Transverse colon (tissue), 4 donors: Measurements from ENCODE around the gene GPR173. TPM values are rescaled to one million over a fixed set of nuclear protein-coding genes. Genes with fewer than 3 reads are reported as not detected.

Experiments
- DNase-seq: peaks from one replicate; pipeline ENCODE4 v3.0.0-alpha.2; 2019
- H3K27ac ChIP-seq, 4 donors: fragments of 200-600 bp; sonication (generic); 2 replicates each; pipeline ENCODE4 v1.5.1; 2016 to 2018; ENCODE audit warnings: inconsistent platforms in 4 of 4
- H3K27me3 ChIP-seq: fragments of 200-600 bp; sonication (generic); 2 replicates; pipeline ENCODE4 v1.5.1; 2017; ENCODE audit warnings: inconsistent platforms
- H3K36me3 ChIP-seq, 4 donors: fragments of 200-600 bp; sonication (generic); 2 replicates each; pipeline ENCODE4 v1.5.1; 2017 to 2019; ENCODE audit warnings: inconsistent platforms in 4 of 4
- H3K4me1 ChIP-seq, 4 donors: fragments of 200-600 bp; sonication (generic); 2 replicates each; pipeline ENCODE4 v1.5.1; 2017 to 2020; ENCODE audit warnings: inconsistent platforms in 4 of 4
- H3K4me3 ChIP-seq, 4 donors: fragments of 200-600 bp; sonication (generic); 1 replicate in 1 of 4; 2 replicates in 3 of 4; pipeline versions ENCODE4 v1.5.1 to v1.6.1; 2017 to 2019; ENCODE audit warnings: inconsistent platforms in 4 of 4
- H3K9me3 ChIP-seq, 2 donors: fragments of 200-600 bp; sonication (generic); 2 replicates each; pipeline ENCODE4 v1.5.1; 2017 to 2019; ENCODE audit warnings: inconsistent platforms in 2 of 2
- EP300 ChIP-seq: sonication (generic); formaldehyde crosslinking; IDR thresholded peaks from one replicate; pipeline ENCODE4 v1.6.1; 2017; ENCODE audit warnings: antibody characterized with exemption, low read depth
- POLR2A ChIP-seq: fragments of 450-650 bp; IDR thresholded peaks from one replicate; pipeline ENCODE4 v1.6.1; 2016; ENCODE audit warnings: antibody characterized with exemption, mild to moderate bottlenecking, moderate library complexity
- POLR2AphosphoS5 ChIP-seq, 3 donors: sonication (generic); formaldehyde crosslinking; IDR thresholded peaks; one replicate each; pipeline ENCODE4 v1.6.1; 2016; ENCODE audit warnings: antibody characterized with exemption in 3 of 3
- WGBS, 2 donors: methylation state at CpG; one replicate each; pipeline ENCODE4 v1.1.5; 2018; ENCODE audit warnings: low coverage in 1 of 2; 5-methylcytosine and 5-hydroxymethylcytosine counted together
- in situ Hi-C, 4 donors: fragments of 200-750 bp; cut with MboI; loops; one replicate each; pipeline versions ENCODE4 v1.15.0 to v1.15.1; 2017; ENCODE audit warnings: low sequenced_read_pairs in 3 of 4, low pct_ligation_motif_present in 1 of 4, low pct_unique_long_range_greater_than_20kb in 1 of 4
- intact Hi-C: fragments of 100-400 bp; cut with DNase I; formaldehyde crosslinking; loops from one replicate; pipeline ENCODE4 v1.15.1; 2023; ENCODE audit warnings: low total_unique reads
- total RNA-seq, 4 donors: library from RNA; depleted of rRNA; stranded (reverse); fragments of >200 nt; gene quantifications; one replicate each; pipeline ENCODE4 v1.1.0, GENCODE V29; 2016
- TF ChIP-seq, protein P1 (sequence below), 5 experiments: fragments of 200-600 bp in 3 of 5; fragments of 450-650 bp in 2 of 5; sonication (generic) in 3 of 5; IDR thresholded peaks; 1 replicate in 2 of 5; 2 replicates in 3 of 5; pipeline ENCODE4 v1.5.1; 2016 to 2017; ENCODE audit warnings: antibody characterized with exemption in 5 of 5, inconsistent platforms in 3 of 5, mild to moderate bottlenecking in 2 of 5, moderate library complexity in 1 of 5

GPR173 gene
- total RNA-seq, 4 donors from 2014 or later: 0.27 to 5.2 (median 1.1) TPM

DNA sequence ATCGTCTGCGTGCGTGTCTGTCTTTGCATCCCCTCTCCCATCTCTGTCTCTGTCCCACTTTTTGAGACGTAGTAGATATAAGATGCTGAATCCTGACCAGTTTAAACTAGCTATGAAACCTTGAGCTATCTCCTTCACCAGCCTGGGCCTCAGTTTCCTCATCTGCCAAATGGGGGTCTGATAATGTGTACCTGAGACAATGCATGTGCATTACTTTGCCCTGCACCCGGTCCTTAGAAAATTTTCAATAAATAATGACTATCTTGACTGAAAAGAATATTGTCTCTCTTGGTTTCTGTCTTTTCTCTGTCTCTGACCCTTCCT lies 46.0 kb downstream of the GPR173 start:
- Histone ChIP-seq H3K9me3 (no peaks in the 10 kb centered on the region), H3K27ac (peak overlapping the region; percentile 95 to 97 (median 95)), H3K4me1 (peaks cover 0 to 8% (median 6%) of the 10 kb centered on the region in 4 donors), H3K4me3 (peak overlapping the region; percentile 46 to 70 (median 60)), H3K27me3 (no peaks in the 10 kb centered on the region), H3K36me3 (no peaks in the 10 kb centered on the region)
- no peak for DNase-seq
- in situ Hi-C loops (no loop called here), intact Hi-C loops (no loop called here)
- TF ChIP-seq POLR2A (no peak), EP300 (no peak), POLR2AphosphoS5 (IDR thresholded peaks at IDR 0.05) (no peak)
- TF ChIP-seq, protein P1, sequence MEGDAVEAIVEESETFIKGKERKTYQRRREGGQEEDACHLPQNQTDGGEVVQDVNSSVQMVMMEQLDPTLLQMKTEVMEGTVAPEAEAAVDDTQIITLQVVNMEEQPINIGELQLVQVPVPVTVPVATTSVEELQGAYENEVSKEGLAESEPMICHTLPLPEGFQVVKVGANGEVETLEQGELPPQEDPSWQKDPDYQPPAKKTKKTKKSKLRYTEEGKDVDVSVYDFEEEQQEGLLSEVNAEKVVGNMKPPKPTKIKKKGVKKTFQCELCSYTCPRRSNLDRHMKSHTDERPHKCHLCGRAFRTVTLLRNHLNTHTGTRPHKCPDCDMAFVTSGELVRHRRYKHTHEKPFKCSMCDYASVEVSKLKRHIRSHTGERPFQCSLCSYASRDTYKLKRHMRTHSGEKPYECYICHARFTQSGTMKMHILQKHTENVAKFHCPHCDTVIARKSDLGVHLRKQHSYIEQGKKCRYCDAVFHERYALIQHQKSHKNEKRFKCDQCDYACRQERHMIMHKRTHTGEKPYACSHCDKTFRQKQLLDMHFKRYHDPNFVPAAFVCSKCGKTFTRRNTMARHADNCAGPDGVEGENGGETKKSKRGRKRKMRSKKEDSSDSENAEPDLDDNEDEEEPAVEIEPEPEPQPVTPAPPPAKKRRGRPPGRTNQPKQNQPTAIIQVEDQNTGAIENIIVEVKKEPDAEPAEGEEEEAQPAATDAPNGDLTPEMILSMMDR (IDR thresholded peaks at IDR 0.05): no peak
- WGBS, 2 donors: 48% methylated on average over 5 of the region's 5 CpGs; no CpG with 5 or more reads in 1 of the 2 donors

DNA sequence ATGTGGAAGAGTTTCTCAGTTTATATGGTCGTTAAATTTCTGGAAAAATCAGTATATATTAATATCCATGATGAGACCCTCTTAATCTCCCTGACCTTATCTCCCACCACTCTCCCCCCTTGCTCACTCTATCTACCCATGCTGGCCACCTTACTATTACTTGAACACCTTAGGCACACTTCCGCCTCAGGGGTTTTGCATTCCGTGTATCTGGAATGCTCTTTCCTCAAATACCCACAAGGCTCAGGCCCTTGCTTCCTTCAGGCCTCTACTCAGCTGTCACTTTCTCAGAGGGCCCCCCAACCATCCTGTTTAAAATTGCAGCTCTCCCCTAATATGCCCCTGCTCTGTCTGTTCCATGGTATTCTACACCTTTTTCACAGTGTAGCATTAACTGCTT lies 47.2 kb downstream of the GPR173 start:
- 82% methylated on average over 3 of the region's 3 CpGs; no CpG with 5 or more reads in 1 of the 2 donors for WGBS, 2 donors
- no peak for TF ChIP-seq EP300
- no peak for TF ChIP-seq POLR2AphosphoS5 (IDR thresholded peaks at IDR 0.05)
- no peak for TF ChIP-seq POLR2A
- TF ChIP-seq, protein P1 (IDR thresholded peaks at IDR 0.05): no peak
- Histone ChIP-seq H3K36me3 (no peaks in the 10 kb centered on the region), H3K4me3 (no peak overlapping the region), H3K4me1 (peaks cover 0 to 8% (median 6%) of the 10 kb centered on the region in 4 donors), H3K9me3 (no peaks in the 10 kb centered on the region), H3K27me3 (no peaks in the 10 kb centered on the region), H3K27ac (no peak overlapping the region)
- no peak for DNase-seq
- in situ Hi-C loops (no loop called here), intact Hi-C loops (no loop called here)

DNA sequence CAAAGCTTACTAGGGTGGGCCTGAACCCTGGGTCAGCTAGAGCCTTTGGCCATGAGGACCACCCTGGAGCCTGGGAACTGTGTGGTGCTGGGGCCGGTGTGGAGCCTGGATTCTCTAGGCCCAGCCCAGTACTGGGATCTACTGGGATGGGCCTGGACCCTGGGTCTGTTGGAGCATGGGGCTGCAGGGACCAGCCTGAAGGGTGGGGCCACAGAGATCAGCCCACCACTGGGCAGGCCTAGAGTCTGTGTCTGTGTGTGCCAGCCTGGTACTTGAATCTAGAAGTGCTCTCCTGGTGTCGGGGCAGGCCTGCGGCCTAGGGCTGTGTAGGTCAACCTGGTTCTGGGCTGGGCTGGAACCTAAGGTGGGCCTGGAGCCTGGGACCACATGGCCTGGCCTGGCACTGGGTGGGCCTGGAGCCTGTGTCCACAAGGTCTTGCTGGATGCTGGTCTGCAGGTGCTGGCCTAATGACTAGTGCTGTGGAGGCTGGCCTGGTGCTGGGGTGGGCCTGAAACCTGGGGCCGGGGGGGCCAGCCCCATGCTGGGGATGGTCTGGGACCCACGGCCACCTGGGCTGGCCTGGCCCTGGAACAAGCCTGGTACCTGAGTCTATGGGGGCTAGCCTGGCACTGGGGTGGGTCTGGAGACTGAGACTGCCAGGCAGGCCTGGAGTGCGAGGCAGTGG lies 66.4 kb downstream of the GPR173 start:
- H3K4me1 ChIP-seq: peaks cover 0 to 11% (median 7%) of the 10 kb centered on the region in 4 donors
- DNase-seq: no peak
- WGBS, 2 donors: 94% methylated on average over 6 of the region's 6 CpGs; no CpG with 5 or more reads in 1 of the 2 donors
- H3K36me3 ChIP-seq: no peaks in the 10 kb centered on the region
- no peaks in the 10 kb centered on the region for H3K9me3 ChIP-seq
- H3K27me3 ChIP-seq: no peaks in the 10 kb centered on the region
- H3K27ac ChIP-seq: peak overlapping the region; percentile 55 to 76 (median 64)
- TF ChIP-seq, protein P1 (IDR thresholded peaks at IDR 0.05): no peak
- no peak for TF ChIP-seq POLR2A
- no peak for TF ChIP-seq EP300
- no peak for TF ChIP-seq POLR2AphosphoS5 (IDR thresholded peaks at IDR 0.05)
- intact Hi-C loops (no loop called here), in situ Hi-C loops (no loop called here)
- no peak overlapping the region for H3K4me3 ChIP-seq

- peak; percentile 12 for DNase-seq
- no peaks in the 10 kb centered on the region for H3K27me3 ChIP-seq
- no peaks in the 10 kb centered on the region for H3K9me3 ChIP-seq
- no peaks in the 10 kb centered on the region for H3K36me3 ChIP-seq
- peaks cover 0 to 11% (median 7%) of the 10 kb centered on the region in 4 donors for H3K4me1 ChIP-seq
- H3K27ac ChIP-seq: peak overlapping the region; percentile 55 to 76 (median 64)
- no peak overlapping the region for H3K4me3 ChIP-seq
- TF ChIP-seq POLR2AphosphoS5 (IDR thresholded peaks at IDR 0.05): no peak
- TF ChIP-seq POLR2A: no peak
- in situ Hi-C loops (no loop called here), intact Hi-C loops (no loop called here)
- 65% methylated on average over 2 of the region's 2 CpGs; no CpG with 5 or more reads in 1 of the 2 donors for WGBS, 2 donors
These were observed 66.9 kb downstream of the GPR173 start for GRCh38 chrX:53115550-53115874.
